ENCODE measurements around the gene WDFY4. TPM values are rescaled to one million over a fixed set of nuclear protein-coding genes. Genes with fewer than 3 reads are reported as not detected.

WDFY4 gene
- total and polyA plus RNA-seq, 2 donors = 13.0 to 25.1 TPM

DNA sequence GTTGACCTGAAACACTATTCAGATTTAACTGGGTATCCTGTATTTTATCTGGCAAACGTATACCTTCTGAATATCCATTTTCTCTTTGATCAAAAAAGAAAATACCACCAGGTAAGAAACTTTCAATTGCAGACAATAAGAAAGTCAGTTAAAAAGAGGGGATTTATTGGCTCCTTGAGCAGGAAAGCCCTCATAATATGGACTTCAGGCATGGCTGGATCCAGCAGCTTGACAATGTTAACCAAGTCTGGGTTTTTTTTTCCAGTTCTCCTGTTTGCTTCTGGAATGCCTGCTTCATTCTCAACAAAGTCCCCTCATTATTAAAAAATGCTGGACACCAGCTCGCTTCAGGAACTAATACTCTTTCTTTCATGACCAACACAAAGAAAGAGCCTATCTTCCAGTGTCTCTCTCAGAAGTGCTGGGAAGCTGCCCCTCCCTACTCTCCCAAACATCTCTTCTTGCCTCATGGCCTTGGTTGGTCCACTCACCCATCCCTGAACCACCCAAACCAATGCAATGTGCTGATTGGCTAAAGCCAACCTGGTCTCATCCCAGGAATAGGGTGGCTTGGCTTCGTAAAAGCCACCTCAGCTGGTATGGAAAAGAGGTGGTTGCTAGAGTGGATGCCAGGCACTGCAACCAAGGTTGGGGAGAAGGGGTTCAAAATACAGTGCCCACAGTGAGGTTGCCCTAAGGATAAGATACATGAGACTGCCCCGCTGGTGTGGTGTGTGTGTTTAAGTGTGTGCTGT lies 30.6 kb upstream of the WDFY4 start:
- Histone ChIP-seq H3K27me3 (ENCODE audit: control insufficient read depth in 2 of 2, insufficient read depth in 1 of 2, low read length in 1 of 2) (peaks cover 0 to 36% of the 10 kb centered on the region in 2 donors), H3K27ac (ENCODE audit: low read depth in 1 of 2, low read length in 1 of 2) (no peak overlapping the region), H3K4me3 (ENCODE audit: low read length in 2 of 2) (no peak overlapping the region), H3K9me3 (ENCODE audit: control insufficient read depth in 2 of 2, insufficient read depth in 1 of 2, low read length in 1 of 2) (no peaks in the 10 kb centered on the region), H3K36me3 (ENCODE audit: control insufficient read depth in 2 of 2, insufficient read depth in 2 of 2, low read length in 1 of 2) (no peaks in the 10 kb centered on the region), H3K4me1 (ENCODE audit: control insufficient read depth in 2 of 2, insufficient read depth in 2 of 2, low read length in 2 of 2) (peaks cover 0 to 14% of the 10 kb centered on the region in 2 donors)
- 97% methylated on average over 4 of the region's 4 CpGs for WGBS
- no peak for DNase-seq (ENCODE audit: low read depth in 6 of 9, low spot score in 9 of 9)

DNA sequence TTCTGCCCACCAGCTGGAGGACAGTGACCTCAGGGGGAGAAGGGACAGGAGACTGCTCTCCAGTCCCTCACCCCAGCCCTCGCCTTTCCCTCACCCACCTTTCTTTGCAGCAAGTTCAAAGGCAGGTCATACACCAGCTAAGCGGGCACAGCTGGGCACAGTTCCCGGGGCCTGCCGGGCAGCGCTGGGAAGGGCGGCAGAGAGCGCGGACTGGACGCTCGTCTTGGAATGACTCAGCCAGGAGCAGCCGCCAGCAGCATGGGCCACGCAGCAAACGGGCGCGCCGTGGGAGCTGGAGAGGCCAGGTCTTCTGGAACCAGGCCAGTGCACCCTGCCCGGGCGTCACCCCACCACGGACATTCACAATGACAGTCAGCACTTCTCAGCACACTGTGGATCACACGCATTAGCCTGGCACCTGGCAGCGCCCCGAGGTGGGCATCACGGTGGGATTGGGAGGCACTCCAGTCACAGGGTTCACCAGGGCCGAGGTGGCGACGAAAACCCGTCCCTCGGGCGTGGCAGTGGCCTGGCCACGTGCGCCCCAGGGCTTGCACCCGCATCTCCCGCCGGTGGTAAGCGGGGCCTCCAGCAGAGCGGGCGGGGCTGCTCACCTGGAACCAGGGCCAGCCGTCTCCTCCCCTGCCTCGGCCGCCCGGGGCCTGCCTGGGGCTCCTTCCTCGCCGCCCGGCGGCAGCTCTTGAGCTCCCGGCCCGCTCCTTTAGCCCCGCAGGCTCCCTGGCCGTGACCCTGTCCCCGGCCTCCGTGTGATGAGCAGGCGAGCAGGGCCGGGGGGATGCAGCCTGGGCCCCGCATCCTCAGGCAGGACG lies 29.0 kb upstream of the WDFY4 start:
- no peak for DNase-seq (ENCODE audit: low read depth in 6 of 9, low spot score in 9 of 9)
- Histone ChIP-seq H3K9me3 (ENCODE audit: control insufficient read depth in 2 of 2, insufficient read depth in 1 of 2, low read length in 1 of 2) (no peaks in the 10 kb centered on the region), H3K27me3 (ENCODE audit: control insufficient read depth in 2 of 2, insufficient read depth in 1 of 2, low read length in 1 of 2) (peaks cover 0 to 36% of the 10 kb centered on the region in 2 donors), H3K27ac (ENCODE audit: low read depth in 1 of 2, low read length in 1 of 2) (no peak overlapping the region), H3K4me3 (ENCODE audit: low read length in 2 of 2) (peak overlapping the region in 1 of 2 donors; percentile 33), H3K4me1 (ENCODE audit: control insufficient read depth in 2 of 2, insufficient read depth in 2 of 2, low read length in 2 of 2) (peaks cover 0 to 14% of the 10 kb centered on the region in 2 donors), H3K36me3 (ENCODE audit: control insufficient read depth in 2 of 2, insufficient read depth in 2 of 2, low read length in 1 of 2) (no peaks in the 10 kb centered on the region)
- 35% methylated on average over 55 of the region's 55 CpGs for WGBS

DNA sequence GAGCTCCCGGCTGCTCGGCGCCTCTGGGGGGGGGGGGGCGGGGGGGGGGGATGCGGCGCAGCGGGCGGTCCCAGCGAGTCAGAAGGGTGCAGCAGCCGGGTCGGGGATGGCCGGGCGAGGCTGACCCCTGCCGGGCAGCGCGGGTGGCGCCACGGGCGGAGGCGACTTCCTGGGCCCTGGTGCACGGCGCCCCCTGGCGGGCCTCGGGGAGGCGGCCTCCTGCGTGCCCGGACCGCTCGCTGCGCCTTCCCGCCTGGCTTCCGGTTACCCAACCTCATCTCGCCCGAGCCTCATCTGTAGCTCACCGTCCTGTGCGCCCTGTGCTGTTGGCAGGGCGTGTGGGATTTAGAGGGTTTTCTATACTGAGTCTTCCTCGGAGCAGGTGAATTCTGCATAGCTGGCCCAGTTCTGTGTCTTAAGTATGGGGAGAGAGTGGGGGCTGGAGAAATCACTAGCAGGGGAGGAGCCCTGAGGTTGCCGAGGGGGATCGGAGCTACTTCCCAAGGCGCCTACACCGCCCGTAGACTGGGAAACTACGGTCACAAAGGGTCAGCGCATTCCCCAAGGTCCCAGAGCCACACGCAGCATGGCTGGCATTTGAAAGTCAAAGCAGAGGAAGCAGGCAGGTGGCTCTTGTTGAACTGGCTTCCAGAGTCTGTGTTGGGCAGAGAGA lies 28.3 kb upstream of the WDFY4 start:
- Histone ChIP-seq H3K36me3 (ENCODE audit: control insufficient read depth in 2 of 2, insufficient read depth in 2 of 2, low read length in 1 of 2) (no peaks in the 10 kb centered on the region), H3K27ac (ENCODE audit: low read depth in 1 of 2, low read length in 1 of 2) (no peak overlapping the region), H3K9me3 (ENCODE audit: control insufficient read depth in 2 of 2, insufficient read depth in 1 of 2, low read length in 1 of 2) (no peaks in the 10 kb centered on the region), H3K4me1 (ENCODE audit: control insufficient read depth in 2 of 2, insufficient read depth in 2 of 2, low read length in 2 of 2) (peaks cover 0 to 14% of the 10 kb centered on the region in 2 donors), H3K4me3 (ENCODE audit: low read length in 2 of 2) (peak overlapping the region; percentile 33 to 42), H3K27me3 (ENCODE audit: control insufficient read depth in 2 of 2, insufficient read depth in 1 of 2, low read length in 1 of 2) (peaks cover 0 to 36% of the 10 kb centered on the region in 2 donors)
- peak; percentile 59 to 93 (median 79) for DNase-seq (ENCODE audit: low read depth in 6 of 9, low spot score in 9 of 9)
- 1% methylated on average over 44 of the region's 46 CpGs for WGBS

DNA sequence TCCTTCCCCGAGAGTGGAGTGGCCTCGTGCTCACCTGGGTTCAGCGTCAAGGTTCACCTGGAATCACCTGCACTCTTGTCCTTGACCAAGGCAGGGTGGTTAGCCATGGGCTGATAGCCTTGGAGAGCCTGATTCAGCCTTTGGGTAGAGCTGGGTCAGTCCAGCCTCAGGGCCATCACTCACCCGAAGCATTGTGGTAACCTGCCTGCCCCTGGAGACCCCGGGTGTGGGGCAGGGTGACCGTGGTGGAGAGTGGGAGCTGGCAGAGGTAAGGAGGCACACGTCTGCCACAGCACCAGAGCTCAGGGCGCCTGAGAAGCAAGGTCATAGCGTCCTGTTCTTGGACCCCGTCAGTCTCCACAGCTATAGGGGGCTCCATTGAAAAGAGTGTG lies 27.8 kb upstream of the WDFY4 start:
- Histone ChIP-seq H3K4me1 (ENCODE audit: control insufficient read depth in 2 of 2, insufficient read depth in 2 of 2, low read length in 2 of 2) (peaks cover 0 to 12% of the 10 kb centered on the region in 2 donors), H3K9me3 (ENCODE audit: control insufficient read depth in 2 of 2, insufficient read depth in 1 of 2, low read length in 1 of 2) (no peaks in the 10 kb centered on the region), H3K4me3 (ENCODE audit: low read length in 2 of 2) (no peak overlapping the region), H3K27me3 (ENCODE audit: control insufficient read depth in 2 of 2, insufficient read depth in 1 of 2, low read length in 1 of 2) (peaks cover 0 to 34% of the 10 kb centered on the region in 2 donors), H3K27ac (ENCODE audit: low read depth in 1 of 2, low read length in 1 of 2) (no peak overlapping the region), H3K36me3 (ENCODE audit: control insufficient read depth in 2 of 2, insufficient read depth in 2 of 2, low read length in 1 of 2) (no peaks in the 10 kb centered on the region)
- WGBS = 69% methylated on average over 10 of the region's 10 CpGs
- no peak for DNase-seq (ENCODE audit: low read depth in 6 of 9, low spot score in 9 of 9)

DNA sequence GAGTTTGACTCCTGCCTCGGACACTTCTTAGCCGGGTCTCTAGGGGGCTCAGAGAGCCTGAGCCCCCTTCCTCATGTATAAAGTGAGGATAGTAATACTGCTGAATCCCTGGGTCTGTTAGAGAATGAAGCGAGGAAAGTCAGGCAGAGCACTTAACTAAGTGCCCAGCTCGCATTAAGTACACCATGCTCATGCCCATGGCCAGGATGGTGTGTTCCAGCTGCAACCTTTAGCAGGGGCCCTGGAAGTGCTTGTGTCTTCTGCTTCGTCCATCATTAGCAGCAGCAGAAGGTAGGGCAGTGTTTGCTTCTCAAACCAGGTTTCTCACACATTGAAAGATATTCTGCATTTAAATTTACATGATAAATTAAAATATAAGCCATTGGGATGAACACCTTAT lies 27.3 kb upstream of the WDFY4 start:
- Histone ChIP-seq H3K4me1 (ENCODE audit: control insufficient read depth in 2 of 2, insufficient read depth in 2 of 2, low read length in 2 of 2) (peaks cover 0 to 12% of the 10 kb centered on the region in 2 donors), H3K9me3 (ENCODE audit: control insufficient read depth in 2 of 2, insufficient read depth in 1 of 2, low read length in 1 of 2) (no peaks in the 10 kb centered on the region), H3K27ac (ENCODE audit: low read depth in 1 of 2, low read length in 1 of 2) (no peak overlapping the region), H3K27me3 (ENCODE audit: control insufficient read depth in 2 of 2, insufficient read depth in 1 of 2, low read length in 1 of 2) (peaks cover 0 to 32% of the 10 kb centered on the region in 2 donors), H3K4me3 (ENCODE audit: low read length in 2 of 2) (no peak overlapping the region), H3K36me3 (ENCODE audit: control insufficient read depth in 2 of 2, insufficient read depth in 2 of 2, low read length in 1 of 2) (no peaks in the 10 kb centered on the region)
- DNase-seq (ENCODE audit: low read depth in 6 of 9, low spot score in 9 of 9) = no peak
- WGBS = 72% methylated on average over 4 of the region's 5 CpGs

DNA sequence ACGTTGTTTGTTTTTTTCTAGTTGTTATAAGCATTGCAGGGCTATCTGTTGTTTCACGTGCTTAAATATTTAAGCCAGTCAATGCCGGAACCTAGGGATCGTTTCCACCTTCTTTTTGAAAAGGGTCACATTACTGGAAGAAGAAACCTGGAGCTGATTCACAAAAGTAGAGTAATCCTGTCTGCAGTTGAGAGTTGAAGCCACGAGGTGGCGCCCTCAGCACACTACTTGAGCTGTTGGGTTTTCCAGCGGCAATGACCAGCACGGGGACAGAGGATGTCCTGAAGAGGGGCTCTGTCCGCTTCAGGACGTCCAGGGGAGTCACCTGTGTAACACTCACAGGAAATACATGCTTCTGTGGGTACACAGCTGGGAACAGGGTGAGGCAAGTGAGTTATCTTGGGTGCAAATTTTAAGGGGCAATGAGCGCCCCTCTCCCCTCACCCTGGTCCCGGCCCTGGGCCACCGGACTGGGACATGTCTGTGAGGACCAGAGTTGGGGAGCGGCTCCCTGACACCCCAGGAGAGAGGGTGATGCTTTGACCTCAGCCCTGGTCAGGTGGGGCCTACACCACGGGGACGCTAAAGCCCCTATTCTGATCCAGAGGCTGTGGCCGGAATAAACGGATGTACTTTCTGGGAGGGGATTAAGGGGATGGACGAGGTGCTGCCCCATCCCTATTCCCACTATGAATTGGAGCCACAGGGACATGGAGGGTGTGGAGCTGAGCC lies 26.3 kb upstream of the WDFY4 start:
- 50% methylated on average over 19 of the region's 19 CpGs for WGBS
- peak in 6 of 9 donors; percentile 47 to 76 (median 56) for DNase-seq (ENCODE audit: low read depth in 6 of 9, low spot score in 9 of 9)
- peaks cover 0 to 29% of the 10 kb centered on the region in 2 donors for H3K27me3 ChIP-seq (ENCODE audit: control insufficient read depth in 2 of 2, insufficient read depth in 1 of 2, low read length in 1 of 2)

DNA sequence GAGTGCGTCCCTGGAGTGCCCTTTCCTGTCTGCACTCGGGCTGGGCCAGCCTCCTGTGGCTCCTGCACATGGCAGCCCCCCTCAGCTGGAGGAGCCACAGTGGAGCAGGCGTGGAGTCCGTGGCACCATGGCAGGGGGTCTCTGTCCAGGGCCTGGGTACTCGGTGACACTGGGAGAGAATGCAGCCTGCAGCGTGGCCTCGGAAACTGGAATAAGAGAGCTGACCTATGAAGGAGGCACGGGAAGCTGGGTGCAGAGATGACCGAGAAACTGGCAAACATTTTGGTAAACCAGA lies 25.8 kb upstream of the WDFY4 start:
- peaks cover 0 to 27% of the 10 kb centered on the region in 2 donors for H3K27me3 ChIP-seq (ENCODE audit: control insufficient read depth in 2 of 2, insufficient read depth in 1 of 2, low read length in 1 of 2)
- 94% methylated on average over 9 of the region's 9 CpGs for WGBS
- no peak for DNase-seq (ENCODE audit: low read depth in 6 of 9, low spot score in 9 of 9)

More for the DNA sequence above, 26.3 kb upstream of the WDFY4 start:
- H3K4me3 ChIP-seq (ENCODE audit: low read length in 2 of 2) = no peak overlapping the region
- H3K36me3 ChIP-seq (ENCODE audit: control insufficient read depth in 2 of 2, insufficient read depth in 2 of 2, low read length in 1 of 2) = no peaks in the 10 kb centered on the region
- H3K4me1 ChIP-seq (ENCODE audit: control insufficient read depth in 2 of 2, insufficient read depth in 2 of 2, low read length in 2 of 2) = peaks cover 0 to 12% of the 10 kb centered on the region in 2 donors
- H3K27ac ChIP-seq (ENCODE audit: low read depth in 1 of 2, low read length in 1 of 2) = no peak overlapping the region
- no peaks in the 10 kb centered on the region for H3K9me3 ChIP-seq (ENCODE audit: control insufficient read depth in 2 of 2, insufficient read depth in 1 of 2, low read length in 1 of 2)

DNA sequence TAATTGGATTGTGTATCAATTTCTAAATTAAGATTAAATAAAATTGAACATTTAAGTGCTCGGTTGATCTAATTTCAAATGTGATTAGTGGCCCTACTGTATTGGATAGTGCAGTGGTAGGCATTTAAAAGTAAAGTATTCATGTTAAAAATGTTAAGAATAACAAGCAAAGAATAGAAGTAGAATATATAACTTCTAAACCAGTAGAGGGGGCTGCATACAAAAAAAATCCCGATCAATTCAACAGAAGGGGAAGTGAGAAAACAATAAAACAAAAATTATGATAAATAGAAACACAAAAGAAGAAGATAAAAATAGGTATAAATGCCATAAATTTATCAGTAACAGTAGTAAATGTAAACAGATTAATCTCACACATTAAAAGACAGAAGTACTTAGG lies 24.9 kb upstream of the WDFY4 start:
- Histone ChIP-seq H3K27ac (ENCODE audit: low read depth in 1 of 2, low read length in 1 of 2) (no peak overlapping the region), H3K27me3 (ENCODE audit: control insufficient read depth in 2 of 2, insufficient read depth in 1 of 2, low read length in 1 of 2) (peaks cover 0 to 23% of the 10 kb centered on the region in 2 donors), H3K4me3 (ENCODE audit: low read length in 2 of 2) (no peak overlapping the region), H3K36me3 (ENCODE audit: control insufficient read depth in 2 of 2, insufficient read depth in 2 of 2, low read length in 1 of 2) (no peaks in the 10 kb centered on the region), H3K4me1 (ENCODE audit: control insufficient read depth in 2 of 2, insufficient read depth in 2 of 2, low read length in 2 of 2) (peaks cover 0 to 12% of the 10 kb centered on the region in 2 donors), H3K9me3 (ENCODE audit: control insufficient read depth in 2 of 2, insufficient read depth in 1 of 2, low read length in 1 of 2) (no peaks in the 10 kb centered on the region)
- 26% methylated on average over 2 of the region's 2 CpGs for WGBS
- peak in 1 of 9 donors; percentile 28 for DNase-seq (ENCODE audit: low read depth in 6 of 9, low spot score in 9 of 9)

More for the DNA sequence above, 25.8 kb upstream of the WDFY4 start:
- Histone ChIP-seq H3K4me1 (ENCODE audit: control insufficient read depth in 2 of 2, insufficient read depth in 2 of 2, low read length in 2 of 2) (peaks cover 0 to 12% of the 10 kb centered on the region in 2 donors), H3K4me3 (ENCODE audit: low read length in 2 of 2) (no peak overlapping the region), H3K36me3 (ENCODE audit: control insufficient read depth in 2 of 2, insufficient read depth in 2 of 2, low read length in 1 of 2) (no peaks in the 10 kb centered on the region), H3K27ac (ENCODE audit: low read depth in 1 of 2, low read length in 1 of 2) (no peak overlapping the region), H3K9me3 (ENCODE audit: control insufficient read depth in 2 of 2, insufficient read depth in 1 of 2, low read length in 1 of 2) (no peaks in the 10 kb centered on the region)
